Psoas muscle (tissue), 8 donors: ENCODE data around the gene FAM53C. TPM values are rescaled to one million over a fixed set of nuclear protein-coding genes. Genes with fewer than 3 reads are reported as not detected.
"Not testable (repeated sequence)": the region's sequence is repeated elsewhere in the genome, so short reads cannot be mapped to it uniquely, and the experiment has no call there.

Experiments
- ATAC-seq, 4 donors: fragments of 200-7000 bp; cut with Tn5 transposase; one replicate each; pipeline ENCODE4 v1.9.1; 2020; ENCODE audit warnings: moderate library complexity in 3 of 4, mild to moderate bottlenecking in 2 of 4
- DNase-seq, 2 donors: peaks; one replicate each; pipeline ENCODE4 v3.0.0-alpha.2; 2020
- H3K27ac ChIP-seq: fragments of 200-600 bp; one replicate; pipeline ENCODE4 v1.8.0; 2022
- H3K27me3 ChIP-seq, 3 donors: fragments of 200-600 bp in 1 of 3; one replicate each; pipeline versions ENCODE4 v1.6.1 to v1.8.0; 2013 to 2022; ENCODE audit warnings: low read length in 2 of 3, mild to moderate bottlenecking in 2 of 3, moderate library complexity in 1 of 3; ENCODE audit not compliant: insufficient read depth in 3 of 3
- H3K36me3 ChIP-seq, 2 donors: fragments of 200-600 bp in 1 of 2; one replicate each; pipeline versions ENCODE4 v1.6.1 to v1.8.0; 2013 to 2022; ENCODE audit warnings: low read depth in 1 of 2, mild to moderate bottlenecking in 1 of 2, moderate library complexity in 1 of 2; ENCODE audit not compliant: insufficient read depth in 1 of 2
- H3K4me1 ChIP-seq: fragments of 200-600 bp; one replicate; pipeline ENCODE4 v1.8.0; 2022
- H3K4me3 ChIP-seq: fragments of 200-600 bp; one replicate; pipeline ENCODE4 v1.8.0; 2022; ENCODE audit warnings: mild to moderate bottlenecking
- H3K9me3 ChIP-seq: fragments of 200-600 bp; one replicate; pipeline ENCODE4 v1.8.0; 2022
- CTCF ChIP-seq: fragments of 200-600 bp; IDR thresholded peaks from one replicate; pipeline ENCODE4 v1.8.0; 2022; ENCODE audit warnings: antibody characterized with exemption
- WGBS, 3 donors: extraction: QIAGEN DNeasy Blood & Tissue Kit; methylation state at CpG; one replicate each; pipeline versions ENCODE4 v1.1.6 to v1.1.7; 2013; 5-methylcytosine and 5-hydroxymethylcytosine counted together
- intact Hi-C, 2 donors: fragments of 100-400 bp; cut with DNase I; formaldehyde crosslinking; loops; one replicate each; pipeline versions ENCODE4 v1.11.0 to v1.14.2; 2022
- polyA plus RNA-seq, 3 donors: library from polyadenylated mRNA; stranded (reverse); fragments of 200-250 nt; gene quantifications; one replicate each; pipeline ENCODE4 v1.2.3, GENCODE V29; 2013
- total RNA-seq, 4 donors: library from RNA; stranded (reverse); fragmentation: NEBNext Ultra II Directional in 2 of 4; extraction: Animal tissue kit (Norgen Biotek cat#: 25700) in 2 of 4; gene quantifications; one replicate each; pipeline versions ENCODE4 v1.2.1 to v1.2.4, GENCODE V29; 2021 to 2023
- donor health status: healthy with polysubstance abuse.
- donor health status: DM: no; HTN: no; CAD: no; lungs with moderate emphysema.
- donor health status: Bipolar disorder and iron deficiency.
- donor health status: healthy.
- donor health status: DM: yes; HTN: yes; CAD: no.
- donor health status: DM: no; HTN: no; CAD: no.
- donor health status: DM: no; HTN: no; CAD: no.
- donor health status: DM: yes; HTN: yes; CAD: no.

FAM53C gene
- total and polyA plus RNA-seq, 7 donors, result 10.8 to 57.6 (median 36.0) TPM

DNA sequence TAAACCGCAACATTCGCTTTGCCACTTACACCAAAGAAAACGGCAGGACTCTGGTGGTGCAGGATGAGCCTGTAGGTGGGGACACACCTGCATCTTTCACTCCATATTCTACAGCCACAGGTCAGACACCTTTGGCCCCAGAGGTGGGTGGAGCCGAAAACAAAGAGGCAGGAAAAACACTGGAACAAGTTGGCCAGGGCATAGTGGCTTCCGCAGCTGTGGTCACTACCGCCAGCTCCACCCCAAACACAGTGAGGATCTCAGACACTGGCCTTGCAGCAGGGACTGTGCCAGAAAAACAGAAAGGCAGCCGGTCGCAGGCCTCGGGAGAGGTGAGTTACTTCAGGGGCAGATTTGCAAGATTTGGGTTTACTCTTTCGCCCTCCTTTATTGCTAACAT is 48.2 kb downstream of the FAM53C start:
- TF ChIP-seq CTCF, result no peak
- peak; percentile 34 to 54 (median 37) for ATAC-seq
- Histone ChIP-seq H3K27ac (peak overlapping the region; percentile 70), H3K9me3 (no peaks in the 10 kb centered on the region), H3K4me3 (peak overlapping the region; percentile 42), H3K36me3 (peaks cover 4 to 73% of the 10 kb centered on the region in 2 donors), H3K27me3 (no peaks in the 10 kb centered on the region), H3K4me1 (peaks cover 26% of the 10 kb centered on the region)
- intact Hi-C loops, result loop anchor here in 1 of 2 donors (5.0 kb wide), 1 partner anchor 34 kb away; the partner anchor contains the start of gene KDM3B
- DNase-seq, result no peak
- WGBS, 3 donors, result 49 to 75% (median 57%) methylated on average over 10 of the region's 10 CpGs

GRCh38 chr5:138389332-138389731 is 51.3 kb downstream of the FAM53C start:
- TF ChIP-seq CTCF, result no peak

DNA sequence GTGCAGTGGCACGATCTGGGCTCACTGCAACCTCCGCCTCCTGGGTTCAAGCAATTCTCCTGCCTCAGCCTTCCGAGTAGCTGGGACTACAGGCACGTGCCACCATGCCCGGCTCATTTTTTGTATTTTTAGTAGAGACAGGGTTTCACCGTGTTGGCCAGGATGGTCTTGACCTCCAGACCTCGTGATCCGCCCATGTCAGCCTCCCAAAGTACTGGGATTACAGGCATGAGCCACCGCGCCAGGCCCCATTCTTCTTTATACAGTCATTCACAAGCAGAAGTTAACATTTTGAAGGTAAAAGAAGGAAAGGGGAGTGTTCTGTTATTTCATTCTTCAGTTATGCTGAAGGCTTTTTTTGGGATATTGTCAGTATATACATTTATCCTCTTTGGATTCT is 51.8 kb downstream of the FAM53C start:
- H3K27ac ChIP-seq, result peak overlapping the region; percentile 70
- ATAC-seq, result peak in 1 of 4 donors; percentile 48
- 37 to 71% (median 39%) methylated on average over 10 of the region's 10 CpGs for WGBS, 3 donors

More at GRCh38 chr5:138389332-138389731, 51.3 kb downstream of the FAM53C start:
- Histone ChIP-seq H3K4me3 (peak overlapping the region; percentile 0), H3K4me1 (peaks cover 48% of the 10 kb centered on the region), H3K27me3 (no peaks in the 10 kb centered on the region), H3K36me3 (peaks cover 2 to 70% of the 10 kb centered on the region in 2 donors), H3K9me3 (no peaks in the 10 kb centered on the region), H3K27ac (peak overlapping the region; percentile 70)
- 84 to 95% (median 91%) methylated on average over 3 of the region's 3 CpGs for WGBS, 3 donors
- intact Hi-C loops, result loop anchor here in 1 of 2 donors (5.0 kb wide), 1 partner anchor 37 kb away; the partner anchor contains the start of gene KDM3B
- ATAC-seq, result peak in 1 of 4 donors; percentile 1
- DNase-seq, result no peak

DNA sequence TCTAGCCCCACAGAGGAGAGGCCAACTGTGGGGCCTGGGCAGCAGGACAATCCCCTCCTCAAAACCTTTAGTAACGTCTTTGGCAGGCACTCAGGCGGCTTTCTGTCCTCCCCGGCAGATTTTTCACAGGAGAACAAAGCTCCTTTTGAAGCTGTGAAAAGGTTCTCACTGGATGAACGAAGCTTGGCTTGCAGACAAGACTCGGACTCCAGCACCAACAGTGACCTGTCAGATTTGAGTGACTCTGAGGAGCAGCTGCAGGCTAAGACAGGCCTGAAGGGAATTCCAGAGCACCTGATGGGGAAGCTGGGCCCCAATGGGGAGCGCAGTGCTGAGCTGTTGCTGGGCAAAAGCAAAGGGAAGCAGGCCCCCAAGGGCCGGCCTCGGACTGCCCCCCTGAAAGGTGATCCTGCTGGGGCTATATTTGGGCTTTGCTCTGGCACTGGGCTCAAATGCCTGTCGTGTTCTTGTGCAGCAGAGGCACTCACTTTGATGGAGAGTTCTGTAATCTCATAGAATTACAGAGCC is 53.9 kb downstream of the FAM53C start:
- Histone ChIP-seq H3K4me3 (peak overlapping the region; percentile 45), H3K27me3 (no peaks in the 10 kb centered on the region), H3K36me3 (peaks cover 0 to 79% of the 10 kb centered on the region in 2 donors), H3K9me3 (no peaks in the 10 kb centered on the region), H3K27ac (peak overlapping the region; percentile 70), H3K4me1 (peaks cover 45% of the 10 kb centered on the region)
- intact Hi-C loops, result no loop called here
- ATAC-seq (peak; percentile 84 to 91 (median 90)), DNase-seq (peak; percentile 39 to 76)
- WGBS, 3 donors, result 34 to 38% (median 34%) methylated on average over 9 of the region's 9 CpGs
- no peak for TF ChIP-seq CTCF

More for the DNA sequence above, 51.8 kb downstream of the FAM53C start:
- not testable (repeated sequence) for H3K9me3 ChIP-seq, H3K27me3 ChIP-seq, DNase-seq, H3K4me3 ChIP-seq
- H3K36me3 ChIP-seq, result peaks cover 2 to 70% of the 10 kb centered on the region in 2 donors
- peaks cover 48% of the 10 kb centered on the region for H3K4me1 ChIP-seq
- intact Hi-C loops, result loop anchor here in 1 of 2 donors (5.0 kb wide), 1 partner anchor 38 kb away; the partner anchor contains the start of gene KDM3B

Other genes with a start within 250 kb of the FAM53C start
- 1 to 10 TPM in 2 of 4 donors, under 1 TPM in 2; 0.65 to 1.2 (median 0.96) TPM for gene NME5, start 198.8 kb upstream of the FAM53C start, total RNA-seq
- under 1 TPM; 0.31 to 0.92 (median 0.32) TPM for gene NME5, start 198.8 kb upstream of the FAM53C start, polyA plus RNA-seq
- 10 to 100 TPM; 21.9 to 30.6 (median 27.6) TPM for gene BRD8, start 159.6 kb upstream of the FAM53C start, total RNA-seq
- 10 to 100 TPM; 18.0 to 47.6 (median 24.3) TPM for gene BRD8, start 159.6 kb upstream of the FAM53C start, polyA plus RNA-seq
- gene KIF20A, start 159.2 kb upstream of the FAM53C start, total RNA-seq, result under 1 TPM in 2 of 4 donors, not detected in 2; 0.12 to 0.17 TPM
- gene KIF20A, start 159.2 kb upstream of the FAM53C start, polyA plus RNA-seq, result under 1 TPM; 0.01 to 0.14 (median 0.07) TPM
- 10 to 100 TPM in 3 of 4 donors, 1 to 10 TPM in 1; 9.2 to 15.0 (median 13.5) TPM for gene CDC23, start 124.9 kb upstream of the FAM53C start, total RNA-seq
- 10 to 100 TPM in 2 of 3 donors, 1 to 10 TPM in 1; 7.2 to 14.3 (median 13.4) TPM for gene CDC23, start 124.9 kb upstream of the FAM53C start, polyA plus RNA-seq
- gene GFRA3, start 63.6 kb upstream of the FAM53C start, total RNA-seq, result under 1 TPM in 2 of 4 donors, not detected in 2; 0.15 to 0.17 TPM
- gene GFRA3, start 63.6 kb upstream of the FAM53C start, polyA plus RNA-seq, result under 1 TPM; 0.04 to 0.10 (median 0.10) TPM
- gene CDC25C, start 6.5 kb upstream of the FAM53C start, total RNA-seq, result not detected
- gene CDC25C, start 6.5 kb upstream of the FAM53C start, polyA plus RNA-seq, result under 1 TPM in 1 of 3 donors, not detected in 2; 0.12 TPM
- 10 to 100 TPM; 49.0 to 58.3 (median 54.1) TPM for gene KDM3B, start 14.4 kb downstream of the FAM53C start, total RNA-seq
- 10 to 100 TPM; 11.7 to 52.7 (median 28.9) TPM for gene KDM3B, start 14.4 kb downstream of the FAM53C start, polyA plus RNA-seq
- gene REEP2, start 100.8 kb downstream of the FAM53C start, total RNA-seq, result 1 to 10 TPM; 1.3 to 6.6 (median 3.1) TPM
- 1 to 10 TPM in 2 of 3 donors, under 1 TPM in 1; 0.85 to 3.4 (median 1.5) TPM for gene REEP2, start 100.8 kb downstream of the FAM53C start, polyA plus RNA-seq
- gene EGR1, start 127.2 kb downstream of the FAM53C start, total RNA-seq, result 100 to 1,000 TPM in 2 of 4 donors, 10 to 100 TPM in 1, 1 to 10 TPM in 1; 10.0 to 171 (median 74.8) TPM
- gene EGR1, start 127.2 kb downstream of the FAM53C start, polyA plus RNA-seq, result 100 to 1,000 TPM in 1 of 3 donors, 10 to 100 TPM in 2; 12.0 to 168 (median 14.9) TPM
- gene ETF1, start 205.0 kb downstream of the FAM53C start, total RNA-seq, result 100 to 1,000 TPM in 3 of 4 donors, 10 to 100 TPM in 1; 84.2 to 174 (median 150) TPM
- gene ETF1, start 205.0 kb downstream of the FAM53C start, polyA plus RNA-seq, result 100 to 1,000 TPM in 2 of 3 donors, 10 to 100 TPM in 1; 72.3 to 212 (median 157) TPM
- 100 to 1,000 TPM; 321 to 498 (median 441) TPM for gene HSPA9, start 237.1 kb downstream of the FAM53C start, total RNA-seq
- gene HSPA9, start 237.1 kb downstream of the FAM53C start, polyA plus RNA-seq, result 100 to 1,000 TPM; 289 to 718 (median 626) TPM